Endometrium (tissue), 2 donors: ENCODE results near the gene GRIN2C.

Experiments
- FAIRE-seq: peaks from 2 replicates; lab custom pipeline; 2012; peaks lifted over from hg19 to GRCh38; lab: Jason Lieb, UNC
- donor health status: control.
- donor health status: control.

Gene GRIN2C

DNA sequence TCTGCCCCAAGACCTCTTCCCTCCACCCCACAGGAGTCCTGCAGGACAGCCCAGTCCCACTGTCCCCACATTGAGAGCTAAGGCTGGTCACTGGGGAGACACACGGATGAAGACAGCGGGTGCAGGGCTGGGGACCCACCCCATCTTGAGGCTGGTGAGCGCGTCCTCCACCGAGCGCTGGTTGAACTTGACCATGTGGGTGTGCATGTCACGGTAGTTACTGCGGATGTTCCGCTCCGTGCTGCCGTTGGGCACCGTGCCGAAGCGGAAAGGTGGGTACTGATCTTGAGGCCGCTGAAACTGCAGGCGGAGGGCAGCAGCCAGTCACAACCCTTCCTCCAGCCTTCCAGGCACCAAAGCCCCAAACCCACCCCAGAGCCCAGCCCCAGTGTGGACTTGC is 13.1 kb downstream of the GRIN2C start:
- no peak for FAIRE-seq

DNA sequence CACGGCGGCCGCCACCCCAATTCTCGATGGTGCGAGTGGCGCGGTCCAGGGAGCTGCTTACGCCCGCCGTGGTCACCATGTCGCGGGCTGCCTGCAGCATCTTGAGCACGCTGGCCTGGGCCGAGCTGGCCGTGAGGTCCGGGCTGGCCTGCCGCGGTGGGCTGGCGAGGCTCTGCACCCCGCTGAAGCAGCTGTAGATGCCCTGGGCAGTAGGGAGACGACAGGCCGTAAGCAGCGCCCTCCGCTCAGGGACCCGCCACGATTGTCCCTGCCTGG is 16.4 kb downstream of the GRIN2C start:
- no peak for FAIRE-seq

DNA sequence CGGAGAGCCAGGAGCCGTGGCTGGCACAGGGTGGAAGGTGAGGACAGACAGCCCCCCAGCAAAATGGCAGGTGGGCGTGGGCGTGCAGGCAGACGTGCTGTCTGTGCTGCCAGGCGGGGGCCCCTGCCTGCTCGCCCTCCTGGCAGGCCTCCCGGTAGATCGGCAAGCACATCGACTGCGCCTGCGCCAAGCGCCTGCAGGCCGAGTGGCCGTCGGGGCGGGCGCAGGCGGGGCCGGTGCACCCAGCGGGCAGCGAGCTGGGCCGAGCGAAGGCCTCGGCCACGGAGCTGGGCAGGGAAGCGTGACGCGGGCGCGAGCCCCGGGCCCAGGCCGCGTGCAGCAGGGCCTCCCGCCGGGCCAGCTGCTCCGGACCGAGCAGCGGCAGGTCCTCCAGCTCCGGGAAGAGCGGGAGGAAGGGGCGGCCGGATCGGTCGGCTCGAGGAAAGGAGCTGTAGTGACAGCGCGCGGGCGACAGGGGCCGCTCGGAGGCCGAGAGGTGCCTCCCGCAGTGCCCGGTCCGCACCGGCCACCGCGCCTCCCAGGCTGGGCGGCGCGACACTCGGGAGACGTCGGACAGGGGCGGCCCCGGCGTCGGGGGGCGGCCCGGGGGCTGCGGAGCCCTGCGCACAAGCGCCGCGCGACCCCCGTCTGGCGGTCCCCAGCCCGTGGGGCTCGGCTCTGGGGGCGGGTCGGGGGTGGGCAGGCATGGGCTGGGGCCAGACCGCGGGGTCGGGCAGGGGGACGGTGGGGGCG is 16.9 kb downstream of the GRIN2C start:
- FAIRE-seq: no peak

DNA sequence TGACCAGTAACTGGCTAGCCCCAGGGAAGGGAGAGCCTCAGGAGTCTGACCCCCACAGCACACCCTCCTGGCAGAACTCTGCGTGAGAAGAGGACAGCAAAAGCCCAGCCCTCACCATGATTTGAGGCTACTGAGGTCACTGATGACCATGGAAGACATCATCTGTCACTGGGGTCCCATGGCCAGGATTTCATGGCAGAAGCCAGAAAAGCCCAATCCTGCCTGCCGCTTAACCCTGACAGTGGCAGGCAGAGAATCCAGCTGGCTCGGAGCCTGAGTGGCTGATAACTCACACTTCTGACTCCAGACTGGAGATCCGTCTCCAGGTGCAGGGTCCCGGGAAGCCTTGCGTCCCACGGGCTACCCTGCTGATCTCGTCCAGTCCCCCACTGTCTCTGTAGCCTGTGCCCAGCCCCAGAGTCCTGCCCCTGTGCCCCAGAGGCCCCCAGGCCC is 17.5 kb downstream of the GRIN2C start:
- no peak for FAIRE-seq

DNA sequence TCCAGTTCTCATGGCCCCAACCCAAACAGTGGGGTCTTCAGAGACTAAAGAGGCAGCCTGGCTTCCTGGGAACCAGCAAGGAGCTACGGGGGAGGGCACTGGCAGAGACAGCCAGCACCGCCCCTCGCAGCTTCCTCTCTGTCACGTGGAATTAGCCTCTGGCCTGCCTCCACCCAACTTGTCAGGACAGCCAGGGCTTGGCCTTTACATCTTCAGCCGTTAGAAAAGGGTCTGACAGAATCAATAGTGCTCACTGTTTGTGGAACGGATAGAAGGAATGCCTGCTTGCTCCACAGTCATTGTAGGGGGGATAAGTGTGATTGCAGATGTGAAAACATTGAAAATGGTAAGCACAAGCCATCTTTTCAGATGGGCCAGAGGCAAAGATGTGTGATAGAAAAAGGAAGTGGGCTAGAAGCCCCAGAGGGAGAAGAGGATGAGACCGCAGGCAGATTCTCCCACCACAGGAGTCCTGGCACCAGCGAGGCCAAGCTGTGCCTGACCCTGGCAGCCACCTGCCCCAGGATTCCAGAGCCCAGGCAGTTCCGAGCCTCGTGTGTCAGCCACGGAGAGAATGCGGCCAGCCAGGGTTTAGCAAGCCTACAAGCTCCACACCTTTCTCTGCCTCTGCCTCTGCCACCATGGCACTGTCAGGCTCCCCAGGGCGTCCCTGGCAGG is 18.6 kb downstream of the GRIN2C start:
- FAIRE-seq: no peak

- no peak for FAIRE-seq
Observed at GRCh38 chr17:74839990-74840852, 19.5 kb downstream of the GRIN2C start.

DNA sequence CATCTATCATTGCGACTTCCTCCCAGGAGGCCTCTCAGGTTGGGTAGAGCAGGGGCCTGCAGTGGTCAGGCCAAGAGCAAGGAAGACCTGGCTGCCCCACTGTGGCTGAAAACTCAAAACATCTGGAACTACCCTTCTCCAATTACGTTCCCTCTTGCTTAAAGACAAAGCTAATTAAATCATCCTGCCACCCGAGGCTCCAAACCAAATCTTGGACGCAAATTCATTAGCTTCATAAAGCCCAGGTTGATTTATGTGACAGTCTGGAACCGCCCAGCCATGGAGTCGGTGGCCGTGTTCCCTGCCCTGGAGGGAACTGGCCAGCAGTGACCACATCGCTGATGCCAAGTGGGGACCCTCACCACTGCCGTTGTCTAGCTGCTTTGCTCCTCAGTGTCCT is 21.4 kb downstream of the GRIN2C start:
- FAIRE-seq: no peak

DNA sequence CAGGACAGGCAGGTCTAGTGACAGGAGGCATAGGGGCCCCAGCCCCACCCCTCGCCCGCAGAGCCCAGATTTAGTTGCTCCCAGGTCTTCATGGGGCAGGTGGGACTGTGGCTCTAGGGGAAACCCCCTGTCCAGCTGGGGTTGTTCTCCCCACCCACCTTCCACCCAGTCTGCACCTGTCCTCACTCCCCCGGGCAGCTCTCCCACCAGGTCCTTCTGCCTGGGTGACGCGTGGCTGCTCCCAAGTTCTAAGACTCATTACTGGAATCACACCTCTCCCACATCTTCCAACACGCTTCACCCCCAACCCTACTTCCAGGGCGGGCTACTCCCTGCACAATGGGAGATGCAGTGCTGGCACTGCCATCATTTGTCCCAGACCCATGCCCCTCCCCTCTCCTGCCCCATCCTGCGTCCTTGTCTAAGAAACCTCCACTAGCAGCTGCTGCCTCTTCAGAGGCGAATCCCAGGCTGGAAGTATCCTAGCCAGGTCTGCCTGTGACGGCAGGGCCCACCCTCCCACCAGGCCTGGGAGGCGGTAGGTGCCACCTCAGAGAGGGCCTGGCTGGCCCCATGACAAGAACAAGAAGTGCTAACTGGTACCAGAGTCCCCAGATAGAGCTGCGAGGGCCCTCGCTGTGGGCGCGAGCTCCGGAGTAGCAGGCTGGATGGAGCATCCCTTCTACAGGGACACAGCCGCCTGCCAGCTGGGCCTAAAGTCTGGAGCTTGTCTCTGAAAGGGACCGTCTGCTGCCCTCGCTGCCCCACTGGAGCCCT is 22.8 kb downstream of the GRIN2C start:
- FAIRE-seq: no peak

- no peak for FAIRE-seq
Observed at GRCh38 chr17:74836191-74836590, 23.5 kb downstream of the GRIN2C start.

- FAIRE-seq: no peak
Observed at GRCh38 chr17:74833501-74834377, 25.9 kb downstream of the GRIN2C start.

DNA sequence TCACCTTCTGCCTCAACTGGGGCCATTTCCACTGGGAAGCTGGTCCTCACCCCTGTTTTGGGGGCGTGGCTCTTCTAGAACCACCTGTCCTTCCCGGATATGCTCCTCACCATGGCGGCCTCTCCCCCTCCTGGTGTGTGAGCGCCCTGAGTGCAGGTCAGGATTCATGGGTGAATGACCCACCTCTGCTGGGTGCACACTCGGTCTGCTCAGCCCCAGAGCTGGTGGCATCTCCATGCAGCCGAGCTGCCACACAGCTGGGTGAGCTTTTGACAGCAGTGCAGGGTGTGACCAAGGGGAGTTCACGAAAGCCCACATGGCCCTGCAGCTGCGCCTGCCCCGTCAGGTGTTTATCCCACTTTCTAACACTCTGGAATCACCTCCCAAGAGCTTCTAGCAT is 27.3 kb downstream of the GRIN2C start:
- no peak for FAIRE-seq

GRCh38 chr17:74831444-74832146 is 28.1 kb downstream of the GRIN2C start:
- no peak for FAIRE-seq

DNA sequence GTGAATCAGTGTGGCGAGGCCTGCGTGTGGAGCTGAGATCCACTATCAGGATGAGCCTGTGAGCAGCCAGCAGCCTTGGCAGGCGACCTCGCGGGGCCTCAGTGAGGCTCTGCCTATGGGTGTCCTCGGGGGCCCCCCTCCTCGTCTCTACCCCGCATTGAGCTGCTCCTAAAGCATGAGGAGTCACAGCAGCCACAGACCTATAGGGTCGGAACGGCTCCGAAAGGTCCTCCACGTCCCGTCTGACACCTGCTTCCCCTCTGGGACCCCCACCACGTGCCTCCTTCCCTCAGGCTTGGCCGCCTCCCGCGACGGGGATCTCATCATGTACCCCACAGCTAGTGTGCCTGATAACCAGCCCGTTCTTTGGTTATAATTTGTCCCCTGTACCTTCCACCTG is 28.8 kb downstream of the GRIN2C start:
- FAIRE-seq: no peak

DNA sequence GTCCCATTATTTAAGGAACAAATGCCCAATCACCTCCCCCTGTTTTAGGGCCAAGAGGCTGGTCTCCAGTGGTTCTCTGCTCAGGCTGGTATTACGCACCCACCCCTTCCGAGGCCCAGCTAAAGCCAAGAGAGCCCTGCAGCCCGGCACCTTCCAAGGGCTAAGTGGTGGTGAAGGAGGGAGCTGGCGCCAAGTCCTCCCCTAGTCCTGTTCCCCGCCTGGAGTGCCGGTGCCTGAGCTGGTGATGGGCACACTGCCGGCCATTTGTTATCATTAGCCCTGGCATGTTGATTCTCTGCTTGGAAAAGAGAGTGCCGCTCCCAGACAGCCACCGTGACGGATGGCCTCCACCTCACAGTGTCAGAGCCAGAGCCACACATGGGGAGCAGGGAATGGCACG is 31.9 kb downstream of the GRIN2C start:
- no peak for FAIRE-seq

GRCh38 chr17:74825952-74826719 is 33.5 kb downstream of the GRIN2C start:
- FAIRE-seq: no peak

DNA sequence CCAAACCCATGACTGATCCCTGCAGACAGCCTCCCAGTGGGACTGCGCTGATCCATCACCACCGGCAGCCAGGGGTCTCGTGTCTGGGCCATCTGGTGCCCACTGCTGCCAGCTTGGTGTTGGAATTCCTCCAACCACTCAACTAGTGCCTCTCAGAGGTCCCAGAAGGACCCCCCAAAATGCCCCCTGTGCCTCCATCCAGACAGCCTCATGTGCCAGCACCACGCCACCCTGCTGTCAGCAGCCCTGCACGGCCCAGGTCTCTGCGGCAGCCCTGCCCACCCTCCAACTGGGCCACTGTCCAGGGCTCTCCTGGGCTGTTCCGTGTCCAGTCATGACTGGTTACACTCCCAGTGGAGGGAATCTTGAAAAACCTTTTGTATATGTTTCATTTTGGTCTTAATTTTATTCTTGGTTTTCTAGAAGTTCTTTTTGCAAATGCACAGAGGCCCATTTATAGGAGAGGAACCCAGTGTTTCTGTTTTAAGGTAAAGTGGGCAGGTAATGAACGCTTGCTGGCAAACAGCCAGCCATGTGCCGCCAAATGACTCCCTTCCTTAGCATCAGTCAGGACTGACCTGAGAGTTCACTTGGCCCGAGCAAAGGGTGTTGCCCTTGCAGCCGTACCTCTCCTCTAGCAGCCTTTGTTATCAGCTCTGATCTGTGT is 34.6 kb downstream of the GRIN2C start:
- FAIRE-seq: no peak

GRCh38 chr17:74822939-74823367 is 36.7 kb downstream of the GRIN2C start:
- FAIRE-seq: no peak

DNA sequence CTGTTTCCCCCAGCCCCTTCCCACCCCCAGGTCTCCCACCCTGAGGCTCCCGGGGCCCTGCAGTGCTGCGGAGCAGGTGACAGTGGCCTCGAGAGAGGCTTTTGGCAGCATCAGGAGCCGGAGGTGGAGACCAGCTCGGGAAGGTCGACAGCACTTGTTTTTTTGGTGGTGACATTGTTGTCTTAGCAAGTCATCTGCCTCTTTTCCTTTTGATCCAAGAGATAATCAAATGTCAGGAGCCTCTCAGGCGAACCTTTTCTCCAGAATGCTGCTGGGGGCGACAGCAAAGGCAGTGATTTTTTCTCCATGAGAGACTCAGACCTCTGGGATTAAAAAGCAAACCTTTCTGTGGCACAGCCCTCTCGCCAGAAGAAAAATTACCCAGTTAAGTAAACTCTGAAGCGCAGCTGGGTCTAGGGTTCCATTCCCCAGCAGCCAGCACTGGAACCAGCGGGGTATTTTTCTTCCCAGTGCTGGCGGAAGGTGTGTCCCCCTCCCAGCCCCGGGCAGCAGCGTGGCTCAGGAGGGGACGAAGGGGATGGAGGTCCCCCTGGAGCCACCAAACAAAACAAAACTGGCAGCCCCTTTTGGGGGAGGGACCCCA is 37.2 kb downstream of the GRIN2C start:
- FAIRE-seq: no peak
